ENCODE results near the gene HPDL. TPM values are rescaled to one million over a fixed set of nuclear protein-coding genes. Genes with fewer than 3 reads are reported as not detected.

The HPDL gene
- total and polyA plus RNA-seq, 4 donors, result 0.55 to 2.3 (median 0.71) TPM

GRCh38 chr1:45354838-45355237 lies 28.1 kb downstream of the HPDL start:
- Histone ChIP-seq H3K9me3 (ENCODE audit: control insufficient read depth in 4 of 4, insufficient read depth in 3 of 4, low read length in 3 of 4) (no peaks in the 10 kb centered on the region), H3K27ac (ENCODE audit: low read depth in 1 of 2, low read length in 1 of 2) (no peak overlapping the region), H3K4me3 (no peak overlapping the region), H3K36me3 (ENCODE audit: control insufficient read depth in 4 of 4, insufficient read depth in 4 of 4, low read length in 4 of 4) (peaks cover 0 to 2% (median 0%) of the 10 kb centered on the region in 4 donors), H3K27me3 (ENCODE audit: control insufficient read depth in 3 of 3, insufficient read depth in 3 of 3, low read length in 2 of 3) (no peaks in the 10 kb centered on the region), H3K9ac (ENCODE audit: insufficient read depth in 1 of 2, low read length in 2 of 2) (no peak overlapping the region), H3K4me1 (ENCODE audit: control insufficient read depth in 5 of 5, insufficient read depth in 5 of 5, low read length in 5 of 5) (peaks cover 0 to under 1% (median 0%) of the 10 kb centered on the region in 5 donors)
- no peak for TF ChIP-seq CTCF (IDR thresholded peaks at IDR 0.05; ENCODE audit: control extremely low read depth, extremely low read depth)
- 94 to 98% methylated on average over 4 of the region's 4 CpGs for whole genome bisulfite sequencing, 2 donors
- DNase-seq (no peak), ATAC-seq (ENCODE audit: insufficient read depth, low FRiP score) (no peak)

DNA sequence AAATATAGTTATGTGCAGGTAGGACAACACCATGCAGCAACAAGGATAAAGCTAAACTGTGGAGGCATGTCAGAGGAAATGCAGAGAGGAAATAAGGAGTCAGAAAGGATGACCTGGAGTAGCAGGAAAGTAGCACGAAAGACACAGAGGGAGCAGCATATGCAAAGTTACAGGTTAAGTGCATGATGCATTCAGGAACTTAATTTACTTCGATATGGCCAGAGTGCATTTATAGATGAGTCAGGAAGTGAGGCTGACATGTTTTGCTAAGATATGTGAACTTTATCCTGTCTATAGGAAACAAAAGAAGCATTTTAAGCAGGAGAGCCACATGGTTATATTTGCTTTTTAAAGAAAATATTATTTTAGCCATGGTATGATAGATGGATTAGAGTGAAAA lies 29.0 kb downstream of the HPDL start:
- WGBS, 2 donors, result 37 to 46% methylated on average over 2 of the region's 2 CpGs
- no peak for DNase-seq
- Histone ChIP-seq H3K4me1 (ENCODE audit: control insufficient read depth in 5 of 5, insufficient read depth in 5 of 5, low read length in 5 of 5) (peaks cover 3 to 9% (median 7%) of the 10 kb centered on the region in 5 donors), H3K36me3 (ENCODE audit: control insufficient read depth in 4 of 4, insufficient read depth in 4 of 4, low read length in 4 of 4) (peaks cover 0 to 2% (median 0%) of the 10 kb centered on the region in 4 donors), H3K27me3 (ENCODE audit: control insufficient read depth in 3 of 3, insufficient read depth in 3 of 3, low read length in 2 of 3) (no peaks in the 10 kb centered on the region), H3K4me3 (no peak overlapping the region), H3K27ac (ENCODE audit: low read depth in 1 of 2, low read length in 1 of 2) (no peak overlapping the region), H3K9me3 (ENCODE audit: control insufficient read depth in 4 of 4, insufficient read depth in 3 of 4, low read length in 3 of 4) (no peaks in the 10 kb centered on the region), H3K9ac (ENCODE audit: insufficient read depth in 1 of 2, low read length in 2 of 2) (no peak overlapping the region)
- no peak for TF ChIP-seq CTCF (IDR thresholded peaks at IDR 0.05; ENCODE audit: control extremely low read depth, extremely low read depth)
- ATAC-seq (ENCODE audit: insufficient read depth, low FRiP score), result no peak

DNA sequence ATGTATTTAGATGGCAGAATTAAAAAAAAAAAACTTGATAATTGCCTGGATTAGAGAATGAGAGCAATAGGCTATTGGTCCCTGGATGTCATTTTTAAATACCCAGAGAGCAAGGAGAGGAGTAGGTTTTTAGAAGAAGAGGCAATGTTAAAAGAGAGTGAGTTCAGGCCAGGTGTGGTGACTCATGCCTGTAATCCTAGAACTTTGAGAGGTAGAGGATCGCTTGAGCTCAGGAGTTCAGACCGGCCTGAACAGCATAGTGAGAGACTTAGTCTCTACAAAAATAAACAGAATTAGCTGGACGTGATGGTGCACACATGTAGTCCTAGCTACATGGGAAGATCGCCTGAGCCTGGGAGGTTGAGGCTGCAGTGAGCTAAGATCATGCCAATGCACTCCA lies 29.5 kb downstream of the HPDL start:
- Histone ChIP-seq H3K36me3 (ENCODE audit: control insufficient read depth in 4 of 4, insufficient read depth in 4 of 4, low read length in 4 of 4) (peaks cover 0 to 2% (median 0%) of the 10 kb centered on the region in 4 donors), H3K9me3 (ENCODE audit: control insufficient read depth in 4 of 4, insufficient read depth in 3 of 4, low read length in 3 of 4) (no peaks in the 10 kb centered on the region), H3K4me1 (ENCODE audit: control insufficient read depth in 5 of 5, insufficient read depth in 5 of 5, low read length in 5 of 5) (peaks cover 3 to 14% (median 7%) of the 10 kb centered on the region in 5 donors), H3K27me3 (ENCODE audit: control insufficient read depth in 3 of 3, insufficient read depth in 3 of 3, low read length in 2 of 3) (no peaks in the 10 kb centered on the region), H3K4me3 (no peak overlapping the region), H3K9ac (ENCODE audit: insufficient read depth in 1 of 2, low read length in 2 of 2) (no peak overlapping the region), H3K27ac (ENCODE audit: low read depth in 1 of 2, low read length in 1 of 2) (no peak overlapping the region)
- ATAC-seq (ENCODE audit: insufficient read depth, low FRiP score), result no peak
- TF ChIP-seq CTCF (IDR thresholded peaks at IDR 0.05; ENCODE audit: control extremely low read depth, extremely low read depth), result no peak
- 82 to 86% methylated on average over 4 of the region's 4 CpGs for WGBS, 2 donors
- no peak for DNase-seq

Data from lung (tissue), 12 donors.